H1 (cell line): ENCODE data around the gene OGFOD3. TPM values are rescaled to one million over a fixed set of nuclear protein-coding genes. Genes with fewer than 3 reads are reported as not detected.

Experiments used
- CTCF ChIA-PET: fragments of 300-600 bp; sonication (Branson Sonifier 250); formaldehyde crosslinking; loops from one replicate; lab custom pipeline; 2021; ENCODE audit not compliant: partially characterized antibody; lab: Charles Lee
- POLR2A ChIA-PET: fragments of 300-600 bp; sonication (Branson Sonifier 250); formaldehyde crosslinking; loops from one replicate; lab custom pipeline; 2021; ENCODE audit warnings: inconsistent platforms; ENCODE audit not compliant: partially characterized antibody; lab: Charles Lee
- DNase-seq, 2 experiments: peaks; one replicate each; pipeline versions ENCODE4 v3.0.0 to v3.0.0-alpha.2; 2010 to 2022; ENCODE audit warnings: low spot score in 2 of 2, low read depth in 1 of 2, mixed read lengths in 1 of 2
- FAIRE-seq: peaks from 2 replicates; lab custom pipeline; 2011; peaks lifted over from hg19 to GRCh38; lab: Jason Lieb, UNC
- H2AFZ ChIP-seq: 2 replicates; pipeline ENCODE4 v1.8.1; 2012; ENCODE audit warnings: low read length, inconsistent platforms
- H2AK5ac ChIP-seq: 2 replicates; pipeline ENCODE4 v1.6.1; 2013; ENCODE audit warnings: low read depth, low read length
- H2BK120ac ChIP-seq: replicated peaks from 2 replicates; pipeline ENCODE3; 2013; ENCODE audit warnings: low read depth, low read length, inconsistent platforms
- H2BK12ac ChIP-seq: 2 replicates; pipeline ENCODE4 v1.6.1; 2013; ENCODE audit warnings: low read depth, low read length
- H2BK15ac ChIP-seq: 2 replicates; pipeline ENCODE4 v1.6.1; 2013; ENCODE audit warnings: low read length
- H2BK20ac ChIP-seq: 2 replicates; pipeline ENCODE4 v1.6.1; 2013; ENCODE audit warnings: low read length
- H2BK5ac ChIP-seq: 2 replicates; pipeline ENCODE4 v1.6.1; 2013; ENCODE audit warnings: low read depth, low read length
- H3K14ac ChIP-seq: 2 replicates; pipeline ENCODE4 v1.6.1; 2013; ENCODE audit warnings: inconsistent platforms; ENCODE audit not compliant: insufficient read length
- H3K18ac ChIP-seq: 2 replicates; pipeline ENCODE4 v1.6.1; 2013; ENCODE audit warnings: low read length; ENCODE audit errors: extremely low read depth
- H3K23ac ChIP-seq: 2 replicates; pipeline ENCODE4 v1.6.1; 2013; ENCODE audit warnings: inconsistent platforms; ENCODE audit not compliant: insufficient read length
- H3K23me2 ChIP-seq: 2 replicates; pipeline ENCODE4 v1.6.1; 2013; ENCODE audit warnings: low read depth, low read length
- H3K27ac ChIP-seq: 2 replicates; pipeline ENCODE4 v1.6.1; 2011; ENCODE audit warnings: low read depth, low read length, inconsistent platforms
- H3K27me3 ChIP-seq, 4 experiments: replicated peaks in 1 of 4; 1 replicate in 1 of 4; 2 replicates in 3 of 4; pipeline versions ENCODE4 v1.6.1 to v1.8.1; 2011 to 2013; ENCODE audit warnings: low read length in 3 of 4, mild to moderate bottlenecking in 3 of 4, inconsistent platforms in 2 of 4, mixed read lengths in 2 of 4, moderate library complexity in 1 of 4; ENCODE audit not compliant: control insufficient read depth in 3 of 4, insufficient read depth in 3 of 4; ENCODE audit errors: extremely low read depth in 1 of 4
- H3K36me3 ChIP-seq, 4 experiments: 2 replicates each; pipeline versions ENCODE4 v1.6.1 to v1.8.1; 2011 to 2013; ENCODE audit warnings: mild to moderate bottlenecking in 4 of 4, low read length in 3 of 4, moderate library complexity in 2 of 4, control low read depth in 1 of 4, inconsistent platforms in 1 of 4; ENCODE audit not compliant: insufficient read depth in 4 of 4, control insufficient read depth in 2 of 4
- H3K4ac ChIP-seq: replicated peaks from 2 replicates; pipeline ENCODE3; 2013; ENCODE audit warnings: low read length, low read depth, mixed read lengths, inconsistent platforms; ENCODE audit not compliant: insufficient read length
- H3K4me1 ChIP-seq, 4 experiments: replicated peaks in 1 of 4; 1 replicate in 1 of 4; 2 replicates in 3 of 4; pipeline versions ENCODE4 v1.6.1 to v1.8.1; 2011 to 2013; ENCODE audit warnings: low read length in 3 of 4, inconsistent platforms in 2 of 4, mixed read lengths in 1 of 4; ENCODE audit not compliant: insufficient read depth in 4 of 4, control insufficient read depth in 3 of 4
- H3K4me2 ChIP-seq, 2 experiments: 2 replicates each; pipeline versions ENCODE4 v1.6.1 to v1.8.1; 2011 to 2013; ENCODE audit warnings: low read depth in 2 of 2, low read length in 2 of 2, control low read depth in 1 of 2, inconsistent platforms in 1 of 2, mild to moderate bottlenecking in 1 of 2; ENCODE audit not compliant: insufficient read depth in 1 of 2
- H3K4me3 ChIP-seq, 4 experiments: fragments of 200-600, 300-600 bp in 1 of 4; sonication (generic), shearing (Covaris generic), sonication (Bioruptor Twin) in 1 of 4; 2 replicates each; pipeline versions ENCODE4 v1.5.1 to v1.8.1; 2011 to 2016; ENCODE audit warnings: low read length in 4 of 4, low read depth in 3 of 4, control low read depth in 2 of 4, inconsistent platforms in 2 of 4, mild to moderate bottlenecking in 2 of 4, mixed read lengths in 1 of 4, moderate library complexity in 1 of 4; ENCODE audit not compliant: insufficient read depth in 2 of 4; ENCODE audit errors: extremely low read depth in 1 of 4
- H3K56ac ChIP-seq: replicated peaks from 2 replicates; pipeline ENCODE3; 2013; ENCODE audit warnings: low read depth, mild to moderate bottlenecking, mixed read lengths, low read length, inconsistent platforms; ENCODE audit not compliant: insufficient read length
- H3K79me1 ChIP-seq: 2 replicates; pipeline ENCODE4 v1.6.1; 2013; ENCODE audit warnings: low read depth, low read length, control low read depth
- H3K79me2 ChIP-seq, 2 experiments: 2 replicates each; pipeline versions ENCODE4 v1.6.1 to v1.8.1; 2012 to 2013; ENCODE audit warnings: low read length in 2 of 2, mild to moderate bottlenecking in 2 of 2, inconsistent platforms in 1 of 2; ENCODE audit not compliant: insufficient read depth in 2 of 2, control insufficient read depth in 1 of 2
- H3K9ac ChIP-seq, 4 experiments: replicated peaks in 1 of 4; 1 replicate in 1 of 4; 2 replicates in 3 of 4; pipeline versions ENCODE4 v1.6.1 to v1.8.1; 2011 to 2013; ENCODE audit warnings: low read depth in 3 of 4, low read length in 3 of 4, control low read depth in 2 of 4, mild to moderate bottlenecking in 2 of 4, moderate library complexity in 2 of 4, inconsistent platforms in 1 of 4; ENCODE audit errors: extremely low read depth in 1 of 4
- H3K9me3 ChIP-seq, 2 experiments: 2 replicates each; pipeline versions ENCODE4 v1.6.1 to v1.8.1; 2012 to 2013; ENCODE audit warnings: mild to moderate bottlenecking in 2 of 2, moderate library complexity in 2 of 2, control low read depth in 1 of 2, inconsistent platforms in 1 of 2, low read depth in 1 of 2, low read length in 1 of 2, mixed read lengths in 1 of 2; ENCODE audit not compliant: insufficient read depth in 2 of 2
- H4K20me1 ChIP-seq, 2 experiments: replicated peaks in 1 of 2; 2 replicates each; pipeline versions ENCODE3 to v1.8.1; 2011 to 2013; ENCODE audit warnings: inconsistent platforms in 2 of 2, low read length in 2 of 2, mild to moderate bottlenecking in 1 of 2; ENCODE audit not compliant: insufficient read depth in 2 of 2, control insufficient read depth in 1 of 2
- H4K5ac ChIP-seq: 2 replicates; pipeline ENCODE4 v1.6.1; 2013; ENCODE audit warnings: low read length, low read depth, mixed read lengths, inconsistent platforms; ENCODE audit not compliant: insufficient read length
- H4K8ac ChIP-seq: 2 replicates; pipeline ENCODE4 v1.8.0; 2013; ENCODE audit warnings: mild to moderate bottlenecking, moderate library complexity, low read length, inconsistent platforms; ENCODE audit not compliant: insufficient read depth; ENCODE audit errors: extremely low read depth
- H4K91ac ChIP-seq: replicated peaks from 2 replicates; pipeline ENCODE3; 2013; ENCODE audit warnings: low read length, mixed read lengths, inconsistent platforms; ENCODE audit not compliant: insufficient read length
- CTBP2 ChIP-seq: IDR thresholded peaks from 2 replicates; pipeline ENCODE4 v1.7.0; 2011; ENCODE audit warnings: borderline replicate concordance, mild to moderate bottlenecking, moderate library complexity, mixed read lengths, low read length; ENCODE audit not compliant: insufficient read depth, insufficient read length
- GABPA ChIP-seq: IDR thresholded peaks from 2 replicates; pipeline ENCODE4 v1.6.1; 2011; ENCODE audit warnings: mild to moderate bottlenecking, low read length, moderate library complexity, borderline replicate concordance; ENCODE audit not compliant: insufficient read depth
- JUND ChIP-seq: IDR thresholded peaks from 2 replicates; pipeline ENCODE4 v1.6.1; 2011; ENCODE audit warnings: mild to moderate bottlenecking, improper control_type of control experiment, low read length
- NANOG ChIP-seq: IDR thresholded peaks from 2 replicates; pipeline ENCODE4 v1.6.1; 2011; ENCODE audit warnings: low read length, low read depth, mild to moderate bottlenecking, inconsistent platforms; ENCODE audit not compliant: insufficient read depth, poor library complexity, severe bottlenecking
- RAD21 ChIP-seq, 2 experiments: IDR thresholded peaks in 1 of 2; conservative IDR thresholded peaks in 1 of 2; 2 replicates each; pipeline ENCODE4 v1.6.1; 2011; ENCODE audit warnings: low read depth in 2 of 2, low read length in 2 of 2, improper control_type of control experiment in 1 of 2, inconsistent platforms in 1 of 2, mild to moderate bottlenecking in 1 of 2, moderate library complexity in 1 of 2
- RXRA ChIP-seq: IDR thresholded peaks from 2 replicates; pipeline ENCODE4 v1.6.1; 2011; ENCODE audit warnings: low read depth, mild to moderate bottlenecking, low read length, moderate library complexity; ENCODE audit not compliant: insufficient read depth
- SP4 ChIP-seq: IDR thresholded peaks from 2 replicates; pipeline ENCODE4 v1.6.1; 2012; ENCODE audit warnings: low read length, inconsistent platforms
- WGBS, 2 experiments: shearing (Covaris generic) in 1 of 2; methylation state at CpG; one replicate each; pipeline versions ENCODE4 v1.1.6 to v1.1.7; 2013 to 2015; ENCODE audit warnings: low lambda C conversion rate in 2 of 2, mixed read lengths in 2 of 2, inconsistent platforms in 1 of 2, low coverage in 1 of 2, missing lambda C conversion rate in 1 of 2; ENCODE audit not compliant: insufficient replicate concordance in 2 of 2, insufficient coverage in 1 of 2, insufficient read length in 1 of 2; ENCODE audit errors: extremely low coverage in 1 of 2, missing lambda C conversion rate in 1 of 2; 5-methylcytosine and 5-hydroxymethylcytosine counted together
- polyA plus RNA-seq, 7 experiments: library from polyadenylated mRNA; depleted of rRNA in 3 of 7; stranded (reverse) in 5 of 7; unstranded in 2 of 7; fragments of >200 nt in 5 of 7; fragments of 200-250 nt in 2 of 7; gene quantifications; 1 replicate in 5 of 7; 2 replicates in 1 of 7; 4 replicates in 1 of 7; pipeline versions ENCODE4 v1.2.1 to v1.2.3, GENCODE V29; 2011 to 2013; ENCODE audit warnings: missing spikeins in 2 of 7, mixed read lengths in 2 of 7
- total RNA-seq: library from RNA; stranded (reverse); fragmentation: NEBNext Ultra II Directional; extraction: Animal tissue kit (Norgen Biotek cat#: 25700); gene quantifications from 2 replicates; pipeline ENCODE4 v1.2.1, GENCODE V29; 2021
- TF ChIP-seq, protein P1 (sequence below): IDR thresholded peaks from 2 replicates; pipeline ENCODE4 v1.6.1; 2012; ENCODE audit warnings: inconsistent platforms

OGFOD3 gene
- total and polyA plus RNA-seq, 2 of the 8 experiments (the other 6 are each of a cell fraction or from before 2014, with no cell fraction given) = 21.1 to 21.8 TPM

DNA sequence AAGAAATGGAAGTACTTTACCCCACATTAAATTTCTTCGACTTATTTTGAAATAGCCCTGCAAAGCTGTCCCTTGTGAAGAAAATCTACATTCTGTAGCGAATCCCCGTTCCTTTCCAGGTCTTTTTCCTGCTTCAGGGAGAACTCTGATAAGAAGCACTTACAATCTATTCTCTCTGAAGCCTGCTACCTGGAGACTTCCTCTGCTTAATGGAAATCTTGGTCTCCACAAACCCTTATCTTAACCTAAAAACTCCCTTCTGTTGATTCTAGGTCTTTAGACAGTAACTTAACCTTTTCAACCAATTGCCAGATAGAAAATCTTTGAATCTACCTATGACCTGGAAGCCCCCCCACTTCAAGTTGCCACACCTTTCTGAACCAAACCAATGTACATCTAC is 33.8 kb upstream of the OGFOD3 start:
- TF ChIP-seq CTBP2 = no peak
- no peak for TF ChIP-seq RAD21 (IDR thresholded peaks at IDR 0.05 in 1 of 2, conservative IDR thresholded peaks at IDR 0.05 in 1 of 2; ENCODE audit: low read depth in 2 of 2, low read length in 2 of 2)
- TF ChIP-seq RXRA = no peak
- TF ChIP-seq JUND = no peak
- no peak for TF ChIP-seq SP4
- TF ChIP-seq, protein P1, sequence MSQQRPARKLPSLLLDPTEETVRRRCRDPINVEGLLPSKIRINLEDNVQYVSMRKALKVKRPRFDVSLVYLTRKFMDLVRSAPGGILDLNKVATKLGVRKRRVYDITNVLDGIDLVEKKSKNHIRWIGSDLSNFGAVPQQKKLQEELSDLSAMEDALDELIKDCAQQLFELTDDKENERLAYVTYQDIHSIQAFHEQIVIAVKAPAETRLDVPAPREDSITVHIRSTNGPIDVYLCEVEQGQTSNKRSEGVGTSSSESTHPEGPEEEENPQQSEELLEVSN = no peak
- TF ChIP-seq GABPA = no peak
- no peak for TF ChIP-seq NANOG
- Histone ChIP-seq H3K23ac (no peak overlapping the region), H3K23me2 (peaks cover 4% of the 10 kb centered on the region; the same call in 1 of the 2 replicates), H2AFZ (no peak overlapping the region), H3K79me1 (no peaks in the 10 kb centered on the region; the same call in 1 of the 2 replicates), H4K5ac (no peak overlapping the region), H3K79me2 (peaks cover 0 to 6% of the 10 kb centered on the region in 2 experiments; a peak in 1 of 4 replicates), H3K27ac (no peak overlapping the region), H3K9me3 (peaks cover 2 to 10% of the 10 kb centered on the region in 2 experiments; a peak in 3 of 4 replicates), H2BK120ac (no peak overlapping the region), H3K36me3 (no peaks in the 10 kb centered on the region), H2BK5ac (no peak overlapping the region), H3K4me3 (no peak overlapping the region), H3K4me1 (peaks cover 0 to 9% (median 3%) of the 10 kb centered on the region in 4 experiments; a peak in 4 of 7 replicates), H4K20me1 (peaks cover 0 to 4% of the 10 kb centered on the region in 2 experiments), H3K27me3 (no peaks in the 10 kb centered on the region), H3K9ac (no peak overlapping the region), H2BK12ac (no peak overlapping the region), H4K91ac (no peak overlapping the region), H2BK15ac (no peak overlapping the region), H3K14ac (no peak overlapping the region), H2AK5ac (no peak overlapping the region), H2BK20ac (no peak overlapping the region), H3K18ac (no peak overlapping the region), H3K4ac (no peak overlapping the region), H3K56ac (no peak overlapping the region), H4K8ac (no peak overlapping the region), H3K4me2 (no peak overlapping the region; a peak in 1 of 4 replicates)
- no peak for DNase-seq
- FAIRE-seq = no peak
- 90% methylated on average over 3 of the region's 3 CpGs; no CpG with 5 or more reads in 1 of the 2 experiments for WGBS, 2 experiments
- ChIA-PET POLR2A (no interaction called here), CTCF (no interaction called here)
